Measurements from ENCODE around the gene ZNF177. TPM values are rescaled to one million over a fixed set of nuclear protein-coding genes. Genes with fewer than 3 reads are reported as not detected.

Gene ZNF177
- total RNA-seq, 1 donor from 2014 or later = 3.3 TPM

DNA sequence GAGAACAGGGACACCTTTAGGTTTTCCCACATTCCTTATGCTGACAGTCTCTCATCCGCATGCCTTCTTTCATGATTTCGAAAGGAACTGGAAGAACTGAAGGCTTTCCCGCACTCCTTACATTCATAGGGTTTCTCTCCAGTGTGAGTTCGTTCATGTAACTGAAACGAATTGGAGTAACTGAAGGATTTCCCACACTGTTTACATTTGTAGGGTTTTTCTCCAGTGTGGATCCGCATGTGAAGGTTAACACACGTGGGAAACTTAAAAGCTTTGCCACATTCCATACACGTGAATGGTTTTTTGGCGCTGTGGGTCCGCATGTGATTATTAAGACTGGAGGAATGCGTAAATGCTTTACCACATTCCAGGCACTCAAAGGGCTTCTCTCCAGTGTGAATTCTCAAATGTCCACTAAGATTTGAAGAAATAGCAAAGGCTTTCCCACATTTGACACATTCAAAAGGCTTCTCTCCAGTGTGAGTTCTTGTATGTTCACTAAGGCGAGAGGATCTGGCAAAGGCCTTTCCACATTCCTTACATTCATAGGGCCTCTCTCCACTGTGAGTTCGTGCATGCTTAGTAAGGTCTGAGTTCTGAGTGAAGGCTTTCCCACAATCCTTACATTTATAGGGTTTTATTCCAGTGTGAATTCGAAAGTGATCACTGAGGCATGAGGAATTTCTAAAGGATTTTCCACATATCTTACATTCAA lies 50.6 kb downstream of the ZNF177 start:
- Histone ChIP-seq H3K4me1 (no peaks in the 10 kb centered on the region), H3K27ac (no peak overlapping the region), H3K27me3 (no peaks in the 10 kb centered on the region), H3K4me3 (no peak overlapping the region), H3K36me3 (peaks cover 49% of the 10 kb centered on the region), H3K9me3 (peaks cover 80% of the 10 kb centered on the region)
- ATAC-seq (no peak), DNase-seq (no peak)
- intact Hi-C loops (cut with DNase I) = no loop called here
- TF ChIP-seq, protein P1, sequence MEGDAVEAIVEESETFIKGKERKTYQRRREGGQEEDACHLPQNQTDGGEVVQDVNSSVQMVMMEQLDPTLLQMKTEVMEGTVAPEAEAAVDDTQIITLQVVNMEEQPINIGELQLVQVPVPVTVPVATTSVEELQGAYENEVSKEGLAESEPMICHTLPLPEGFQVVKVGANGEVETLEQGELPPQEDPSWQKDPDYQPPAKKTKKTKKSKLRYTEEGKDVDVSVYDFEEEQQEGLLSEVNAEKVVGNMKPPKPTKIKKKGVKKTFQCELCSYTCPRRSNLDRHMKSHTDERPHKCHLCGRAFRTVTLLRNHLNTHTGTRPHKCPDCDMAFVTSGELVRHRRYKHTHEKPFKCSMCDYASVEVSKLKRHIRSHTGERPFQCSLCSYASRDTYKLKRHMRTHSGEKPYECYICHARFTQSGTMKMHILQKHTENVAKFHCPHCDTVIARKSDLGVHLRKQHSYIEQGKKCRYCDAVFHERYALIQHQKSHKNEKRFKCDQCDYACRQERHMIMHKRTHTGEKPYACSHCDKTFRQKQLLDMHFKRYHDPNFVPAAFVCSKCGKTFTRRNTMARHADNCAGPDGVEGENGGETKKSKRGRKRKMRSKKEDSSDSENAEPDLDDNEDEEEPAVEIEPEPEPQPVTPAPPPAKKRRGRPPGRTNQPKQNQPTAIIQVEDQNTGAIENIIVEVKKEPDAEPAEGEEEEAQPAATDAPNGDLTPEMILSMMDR (IDR thresholded peaks at IDR 0.05) = no peak

- DNase-seq (no peak), ATAC-seq (no peak)
- no peak overlapping the region for H3K27ac ChIP-seq
- H3K9me3 ChIP-seq = peaks cover 5% of the 10 kb centered on the region
- intact Hi-C loops (cut with DNase I) = no loop called here
- TF ChIP-seq, protein P1 (IDR thresholded peaks at IDR 0.05) = no peak
- peaks cover 45% of the 10 kb centered on the region for H3K36me3 ChIP-seq
- H3K27me3 ChIP-seq = no peaks in the 10 kb centered on the region
- no peak overlapping the region for H3K4me3 ChIP-seq
- no peaks in the 10 kb centered on the region for H3K4me1 ChIP-seq
These were observed 65.1 kb downstream of the ZNF177 start for GRCh38 chr19:9427941-9428340.

GRCh38 chr19:9430444-9430843 lies 67.6 kb downstream of the ZNF177 start:
- H3K27ac ChIP-seq = no peak overlapping the region
- no peak for DNase-seq
- H3K4me3 ChIP-seq = no peak overlapping the region
- no peak for ATAC-seq
- peaks cover 38% of the 10 kb centered on the region for H3K36me3 ChIP-seq
- no peaks in the 10 kb centered on the region for H3K27me3 ChIP-seq
- intact Hi-C loops (cut with DNase I) = no loop called here
- H3K4me1 ChIP-seq = peaks cover 8% of the 10 kb centered on the region
- H3K9me3 ChIP-seq = no peaks in the 10 kb centered on the region
- TF ChIP-seq, protein P1 (IDR thresholded peaks at IDR 0.05) = no peak

GRCh38 chr19:9431475-9431874 lies 68.7 kb downstream of the ZNF177 start:
- DNase-seq (no peak), ATAC-seq (peak; percentile 53)
- no peak overlapping the region for H3K27ac ChIP-seq
- no peaks in the 10 kb centered on the region for H3K9me3 ChIP-seq
- no peaks in the 10 kb centered on the region for H3K27me3 ChIP-seq
- peaks cover 13% of the 10 kb centered on the region for H3K4me1 ChIP-seq
- intact Hi-C loops (cut with DNase I) = no loop called here
- H3K4me3 ChIP-seq = no peak overlapping the region
- TF ChIP-seq, protein P1 (IDR thresholded peaks at IDR 0.05) = peak; percentile 51
- H3K36me3 ChIP-seq = peaks cover 32% of the 10 kb centered on the region

Other genes starting within 250 kb of the ZNF177 start
- gene OR7G1, start 247.2 kb upstream of the ZNF177 start, total RNA-seq = not detected
- not detected for gene OR7G3, start 236.1 kb upstream of the ZNF177 start, total RNA-seq
- 28.2 TPM for gene ZNF317, start 222.6 kb upstream of the ZNF177 start, total RNA-seq
- 0.52 TPM for gene OR7D2, start 184.0 kb upstream of the ZNF177 start, total RNA-seq
- not detected for gene OR7D4, start 143.4 kb upstream of the ZNF177 start, total RNA-seq
- not detected for gene OR7E24, start 112.1 kb upstream of the ZNF177 start, total RNA-seq
- gene ZNF699, start 53.2 kb upstream of the ZNF177 start, total RNA-seq = 5.3 TPM
- gene ZNF559, start 38.8 kb upstream of the ZNF177 start, total RNA-seq = 21.2 TPM
- gene ZNF266, start 72.6 kb downstream of the ZNF177 start, total RNA-seq = 24.5 TPM
- gene ZNF560, start 135.6 kb downstream of the ZNF177 start, total RNA-seq = not detected
- gene ZNF426, start 175.6 kb downstream of the ZNF177 start, total RNA-seq = 15.3 TPM
- gene ZNF121, start 221.5 kb downstream of the ZNF177 start, total RNA-seq = 25.1 TPM